Cardiac fibroblast (primary cell): ENCODE measurements around the gene TAF11L13.
"Not testable (repeated sequence)": the region's sequence is repeated elsewhere in the genome, so short reads cannot be mapped to it uniquely, and the experiment has no call there.

Experiments used
- DNase-seq, 2 donors: peaks; one replicate each; pipeline versions ENCODE4 v3.0.0 to v3.0.0-alpha.2; 2010; ENCODE audit warnings: low read depth in 2 of 2
- H3K4me3 ChIP-seq, 2 donors: replicated peaks in 1 of 2; 1 replicate in 1 of 2; 2 replicates in 1 of 2; pipeline ENCODE4 v1.5.1; 2011; ENCODE audit warnings: low read depth in 2 of 2, low read length in 2 of 2, mild to moderate bottlenecking in 2 of 2, moderate library complexity in 1 of 2
- TF ChIP-seq, protein P1 (sequence below): IDR thresholded peaks from one replicate; pipeline ENCODE4 v1.5.1; 2011; ENCODE audit warnings: low read depth, mild to moderate bottlenecking, low read length, inconsistent platforms

Gene TAF11L13

DNA sequence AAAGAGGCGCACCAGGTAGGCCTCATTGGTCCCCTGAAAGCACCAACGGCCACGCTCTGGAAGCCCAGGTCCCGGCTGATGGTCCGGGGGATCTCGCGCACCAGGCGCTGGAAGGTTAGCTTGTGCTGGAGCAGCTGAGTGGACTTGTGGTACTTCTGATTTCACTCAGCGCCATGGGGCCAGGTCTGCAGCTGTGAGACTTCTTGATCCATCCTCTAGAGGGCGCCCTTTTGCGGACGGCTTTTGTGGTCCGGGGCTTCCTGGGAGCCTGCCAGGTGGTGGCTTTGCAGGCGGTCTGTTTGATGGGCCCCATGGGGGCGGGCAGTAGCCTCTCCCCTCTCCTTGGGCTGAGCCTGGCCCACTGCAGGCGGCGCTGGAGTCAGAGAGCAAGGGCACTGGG, 11.3 kb upstream of the TAF11L13 start:
- no peak for DNase-seq
- no peak overlapping the region for H3K4me3 ChIP-seq
- TF ChIP-seq, protein P1, sequence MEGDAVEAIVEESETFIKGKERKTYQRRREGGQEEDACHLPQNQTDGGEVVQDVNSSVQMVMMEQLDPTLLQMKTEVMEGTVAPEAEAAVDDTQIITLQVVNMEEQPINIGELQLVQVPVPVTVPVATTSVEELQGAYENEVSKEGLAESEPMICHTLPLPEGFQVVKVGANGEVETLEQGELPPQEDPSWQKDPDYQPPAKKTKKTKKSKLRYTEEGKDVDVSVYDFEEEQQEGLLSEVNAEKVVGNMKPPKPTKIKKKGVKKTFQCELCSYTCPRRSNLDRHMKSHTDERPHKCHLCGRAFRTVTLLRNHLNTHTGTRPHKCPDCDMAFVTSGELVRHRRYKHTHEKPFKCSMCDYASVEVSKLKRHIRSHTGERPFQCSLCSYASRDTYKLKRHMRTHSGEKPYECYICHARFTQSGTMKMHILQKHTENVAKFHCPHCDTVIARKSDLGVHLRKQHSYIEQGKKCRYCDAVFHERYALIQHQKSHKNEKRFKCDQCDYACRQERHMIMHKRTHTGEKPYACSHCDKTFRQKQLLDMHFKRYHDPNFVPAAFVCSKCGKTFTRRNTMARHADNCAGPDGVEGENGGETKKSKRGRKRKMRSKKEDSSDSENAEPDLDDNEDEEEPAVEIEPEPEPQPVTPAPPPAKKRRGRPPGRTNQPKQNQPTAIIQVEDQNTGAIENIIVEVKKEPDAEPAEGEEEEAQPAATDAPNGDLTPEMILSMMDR = no peak

DNA sequence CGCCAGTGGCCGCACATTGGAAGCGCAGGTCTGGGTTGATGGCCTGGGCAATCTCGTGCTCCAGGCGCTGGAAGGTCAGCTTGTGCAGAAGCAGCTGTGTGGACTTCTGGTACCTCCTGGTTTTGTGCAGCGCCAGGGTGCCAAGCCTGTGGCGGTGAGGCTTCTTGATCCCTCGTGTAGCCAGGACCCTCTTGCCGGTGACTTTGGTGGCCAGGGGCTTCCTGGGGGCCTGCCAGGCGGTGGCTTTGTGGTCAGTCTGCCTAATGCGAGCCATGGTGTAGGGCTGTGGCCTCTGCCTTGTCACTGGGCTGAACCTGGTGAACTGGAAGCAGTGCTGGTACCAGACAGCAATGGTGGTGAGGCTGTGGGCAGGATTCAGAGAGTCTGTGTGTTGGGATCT, 6.2 kb upstream of the TAF11L13 start:
- no peak overlapping the region for H3K4me3 ChIP-seq
- DNase-seq = no peak
- TF ChIP-seq, protein P1 = no peak

DNA sequence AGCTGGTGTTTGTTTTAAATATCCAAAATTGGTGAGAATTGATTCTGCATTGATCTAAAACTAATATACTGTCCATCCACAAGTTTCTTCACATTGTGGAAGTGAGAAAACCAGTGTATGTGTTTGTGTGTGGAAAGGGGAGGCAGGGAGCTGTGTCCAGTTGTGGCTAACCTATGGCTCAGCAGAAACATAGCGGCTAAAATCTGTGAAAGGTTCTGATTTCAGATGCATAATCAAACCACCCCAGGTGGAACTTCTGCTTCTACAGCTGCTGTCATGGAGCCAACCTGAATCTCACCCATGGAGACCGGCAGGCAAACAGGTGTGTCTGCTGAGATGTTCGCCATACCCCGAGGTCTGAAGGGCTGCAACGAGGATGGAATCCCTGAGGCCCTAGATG, 2.3 kb downstream of the TAF11L13 start, which contains the start of gene TAF11L14:
TSS of gene TAF11L14 (plus strand) at position 301 of the 400 bp plus-strand sequence.
- no peak within 1 kb of the TSS for H3K4me3 ChIP-seq

DNA sequence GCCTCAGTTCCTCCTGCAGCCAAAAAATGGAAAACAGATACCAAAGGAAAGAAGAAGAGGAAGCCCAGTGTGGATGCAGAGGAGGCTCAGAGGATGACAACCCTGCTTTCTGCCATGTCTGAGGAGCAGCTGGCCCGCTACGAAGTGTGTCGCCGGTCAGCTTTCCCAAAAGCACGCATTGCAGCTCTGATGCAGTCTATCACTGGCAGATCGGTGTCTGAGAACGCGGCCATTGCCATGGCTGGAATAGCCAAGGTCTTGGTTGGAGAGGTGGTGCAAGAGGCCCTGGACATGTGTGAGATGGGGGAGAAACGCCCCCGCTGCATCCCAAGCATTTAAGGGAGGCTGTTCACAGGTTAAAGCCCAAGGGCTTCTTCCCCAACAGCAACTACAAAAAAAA, 17.3 kb downstream of the TAF11L13 start:
- DNase-seq, H3K4me3 ChIP-seq: not testable (repeated sequence)

More for the DNA sequence above, 2.3 kb downstream of the TAF11L13 start, which contains the start of gene TAF11L14:
- TF ChIP-seq, protein P1 = no peak
- no peak for DNase-seq

DNA sequence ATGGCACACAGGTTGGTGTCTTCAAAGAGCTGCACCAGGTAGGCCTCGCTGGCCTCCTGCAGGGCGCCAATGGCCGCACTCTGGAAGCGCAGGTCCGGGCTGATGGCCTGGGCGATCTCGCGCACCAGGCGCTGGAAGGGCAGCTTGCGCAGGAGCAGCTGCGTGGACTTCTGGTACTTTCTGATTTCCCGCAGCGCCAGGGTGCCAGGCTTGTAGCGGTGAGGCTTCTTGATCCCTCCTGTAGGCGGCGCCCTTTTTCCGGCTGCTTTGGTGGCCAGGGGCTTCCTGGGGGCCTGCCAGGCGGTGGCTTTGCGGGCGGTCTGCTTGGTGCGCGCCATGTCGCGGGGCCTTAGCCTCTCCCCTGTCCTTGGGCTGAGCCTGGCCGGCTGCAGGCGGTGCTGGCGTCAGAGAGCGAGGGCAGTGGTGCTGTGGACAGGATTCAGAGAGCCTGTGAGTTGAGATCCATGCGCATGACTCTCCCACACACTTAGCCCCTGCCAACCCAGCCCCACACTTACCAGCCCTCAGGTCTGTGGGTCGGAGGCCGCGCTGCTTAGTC, 23.4 kb downstream of the TAF11L13 start:
- not testable (repeated sequence) for H3K4me3 ChIP-seq

DNA sequence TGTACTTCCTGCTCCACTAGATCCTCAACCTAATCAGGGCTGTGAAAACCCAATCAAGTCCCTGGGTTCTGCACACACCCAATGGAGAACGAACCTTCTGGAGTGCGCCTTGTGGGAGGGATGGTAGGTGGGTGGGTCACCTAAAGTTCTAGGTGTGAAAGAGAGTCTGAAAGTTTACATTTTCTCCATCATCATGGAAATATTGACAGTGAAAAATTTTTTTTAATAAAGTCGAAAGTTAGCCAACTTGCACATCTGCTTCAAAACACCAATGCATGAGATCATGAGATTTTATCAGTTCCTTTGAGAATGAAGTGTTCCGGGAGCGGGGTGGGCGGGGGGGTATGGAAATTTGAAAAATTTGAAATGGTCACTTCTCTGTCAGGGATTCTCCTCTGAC, 24.0 kb downstream of the TAF11L13 start:
- DNase-seq = no peak
- TF ChIP-seq, protein P1 = no peak
- no peak overlapping the region for H3K4me3 ChIP-seq

More for the DNA sequence above, 23.4 kb downstream of the TAF11L13 start:
- not testable (repeated sequence) for DNase-seq

DNA sequence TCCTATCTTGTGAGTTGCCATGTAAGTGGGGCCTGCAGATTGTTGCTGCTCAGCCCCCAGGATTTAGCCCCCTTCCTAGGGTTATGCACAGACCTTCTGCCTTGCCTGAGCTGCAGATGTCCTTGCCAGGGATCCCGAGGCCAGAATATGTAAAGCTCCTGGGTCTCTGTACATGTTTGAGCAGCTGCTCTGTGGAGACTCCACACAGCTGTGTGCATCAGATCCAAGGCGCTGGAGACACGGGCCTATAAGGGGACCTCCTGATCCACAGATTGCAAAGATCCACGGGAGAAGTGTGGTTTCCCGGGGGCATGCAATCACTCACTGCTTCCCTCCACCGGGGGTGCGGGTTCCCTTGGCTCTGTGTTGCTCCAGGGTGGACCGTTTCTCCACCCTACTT, 31.3 kb downstream of the TAF11L13 start:
- no peak for DNase-seq
- TF ChIP-seq, protein P1 = no peak

DNA sequence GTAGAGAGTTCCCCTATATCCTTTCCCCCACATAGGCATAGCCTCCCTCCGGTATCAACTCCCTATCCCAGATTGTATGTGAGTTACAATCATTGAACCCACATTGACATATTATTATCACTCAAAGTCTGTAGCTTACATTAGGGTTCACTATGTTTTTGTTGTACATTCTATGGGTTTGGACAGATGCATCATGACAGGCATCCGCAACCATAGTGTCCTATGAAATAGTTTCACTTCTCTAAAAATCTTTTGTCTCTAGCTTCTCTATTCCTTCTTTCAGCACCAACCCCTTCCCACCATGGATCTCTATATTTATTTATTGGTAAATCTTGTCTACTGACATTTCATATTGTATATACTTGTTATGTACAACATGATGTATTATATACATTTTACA, 33.9 kb downstream of the TAF11L13 start:
- no peak overlapping the region for H3K4me3 ChIP-seq
- TF ChIP-seq, protein P1 = no peak
- no peak for DNase-seq

More for the DNA sequence above, 31.3 kb downstream of the TAF11L13 start:
- no peak overlapping the region for H3K4me3 ChIP-seq
